ENCODE measurements around the gene BICD1.
"Not testable (repeated sequence)": the region's sequence is repeated elsewhere in the genome, so short reads cannot be mapped to it uniquely, and the experiment has no call there.

Gene BICD1

DNA sequence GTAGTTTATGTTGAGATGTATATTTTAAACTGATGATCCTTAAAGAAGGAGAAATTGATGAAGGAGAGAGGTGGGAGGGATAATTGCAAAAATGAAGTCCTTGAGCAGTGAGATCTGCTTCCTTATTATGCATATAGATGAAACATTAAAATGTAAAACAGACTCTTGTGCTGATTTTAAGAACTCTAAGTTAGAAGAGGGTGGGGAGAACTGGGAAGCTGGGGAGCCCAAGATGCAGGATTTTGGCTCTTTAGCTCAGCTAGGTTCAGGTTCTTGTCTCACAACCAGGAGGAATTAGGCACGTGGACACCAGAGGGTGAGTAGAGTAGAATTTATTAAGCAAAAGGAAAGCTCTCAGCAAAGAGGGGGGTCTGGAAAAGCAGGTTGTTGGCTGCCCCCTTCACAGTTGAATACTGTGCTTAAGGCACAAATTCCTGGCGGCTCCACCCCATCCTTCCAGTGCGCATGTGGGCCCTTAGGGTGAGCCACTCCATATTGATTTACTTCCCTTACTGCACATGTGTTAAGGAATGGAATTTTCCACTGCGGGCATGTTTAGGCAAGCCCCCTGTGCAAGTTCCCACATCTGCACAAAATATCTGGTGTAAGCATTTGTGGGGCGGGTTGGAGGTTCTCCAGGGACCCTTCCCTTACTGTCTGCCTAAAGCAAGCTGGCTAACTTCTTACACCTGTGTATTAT is 141.9 kb downstream of the BICD1 start:
- DNase-seq (ENCODE audit: low spot score), result no peak

DNA sequence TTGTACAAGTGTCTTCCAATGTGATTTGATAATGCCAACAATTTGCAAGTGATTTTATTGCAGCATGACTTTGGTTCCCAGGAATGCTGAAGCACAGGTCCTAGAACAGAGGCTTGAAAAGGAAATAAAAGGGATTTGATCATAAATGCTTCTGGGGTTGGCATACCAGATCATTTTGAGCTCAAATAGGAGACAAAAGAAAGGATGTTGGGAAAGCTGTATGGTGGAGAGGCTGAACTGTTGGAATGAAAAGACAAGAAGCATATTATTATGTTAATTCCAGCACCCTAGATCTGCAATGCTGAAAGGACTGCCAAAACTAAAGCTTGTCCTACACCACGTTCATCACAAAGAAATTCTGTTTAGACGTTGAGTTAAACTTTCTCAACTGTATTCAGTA is 143.1 kb downstream of the BICD1 start:
- DNase-seq (ENCODE audit: low spot score), result no peak

DNA sequence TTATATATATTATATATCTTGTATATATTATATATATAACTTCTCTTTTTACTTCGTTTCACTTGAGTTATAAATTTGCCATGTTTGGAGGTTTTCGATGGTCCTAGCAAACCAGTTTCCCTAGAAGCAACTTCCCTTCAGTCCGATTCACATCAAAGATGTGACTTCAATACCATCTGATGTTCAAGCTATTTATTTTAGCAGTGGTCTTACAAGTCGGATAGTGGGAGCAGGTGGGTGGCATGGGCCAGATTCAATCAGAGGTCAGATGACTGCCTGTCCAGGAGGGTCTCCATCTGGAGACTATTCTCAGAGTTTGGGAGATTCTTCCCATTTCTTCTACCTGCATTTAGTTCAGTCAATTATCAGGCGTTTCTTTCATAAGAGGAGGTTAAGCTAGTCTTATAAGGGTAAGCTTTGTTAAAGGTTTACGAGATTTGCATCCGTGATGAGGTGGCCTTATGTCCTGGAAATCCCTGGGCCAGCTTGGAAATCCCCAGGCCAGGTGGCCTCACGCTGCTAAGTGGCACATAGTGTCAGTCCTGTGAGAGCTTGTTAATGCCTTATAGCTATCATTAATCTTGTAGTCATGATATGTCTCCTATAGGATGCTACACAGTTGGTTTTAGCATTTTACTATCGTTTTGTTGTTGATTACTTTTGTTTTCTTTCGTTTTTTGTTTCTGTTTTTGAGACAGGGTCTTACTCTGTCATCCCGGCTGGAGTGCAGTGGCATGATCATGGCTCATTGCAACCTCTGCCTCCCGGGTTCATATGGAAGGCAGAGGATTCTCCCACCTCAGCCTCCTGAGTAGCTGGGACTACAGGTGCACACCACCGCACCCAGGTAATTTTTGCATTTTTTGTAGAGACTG is 145.8 kb downstream of the BICD1 start:
- no peak for DNase-seq (ENCODE audit: low spot score)

DNA sequence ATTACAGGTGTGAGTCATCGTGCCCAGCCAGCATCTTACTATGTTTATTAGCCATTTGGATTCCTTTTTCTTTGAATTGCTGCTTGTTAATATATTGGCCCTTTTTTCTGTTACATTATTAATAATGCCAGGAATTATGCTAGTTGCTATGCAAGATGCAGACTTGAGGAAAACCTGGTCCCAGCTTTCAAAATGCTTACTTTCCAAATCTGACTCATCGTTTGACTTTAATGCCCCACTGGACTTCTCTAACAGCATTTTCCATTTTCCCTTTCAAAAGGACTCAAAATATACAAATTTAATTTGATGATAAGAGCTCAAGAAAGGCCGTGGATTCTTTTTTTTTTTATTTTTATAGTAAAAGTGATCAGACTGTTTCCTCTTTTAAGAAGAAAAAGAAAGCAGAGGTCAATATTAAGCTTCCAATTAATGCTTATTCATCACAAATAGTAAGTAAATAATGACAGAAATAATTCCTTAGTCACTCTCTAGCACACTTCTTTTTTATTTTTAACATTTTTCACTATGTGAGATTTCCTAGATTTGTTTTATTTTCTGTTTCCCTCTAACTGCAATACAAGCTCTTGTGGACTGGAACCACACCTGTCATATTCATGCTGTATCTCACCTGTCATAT is 146.6 kb downstream of the BICD1 start:
- no peak for DNase-seq (ENCODE audit: low spot score)

DNA sequence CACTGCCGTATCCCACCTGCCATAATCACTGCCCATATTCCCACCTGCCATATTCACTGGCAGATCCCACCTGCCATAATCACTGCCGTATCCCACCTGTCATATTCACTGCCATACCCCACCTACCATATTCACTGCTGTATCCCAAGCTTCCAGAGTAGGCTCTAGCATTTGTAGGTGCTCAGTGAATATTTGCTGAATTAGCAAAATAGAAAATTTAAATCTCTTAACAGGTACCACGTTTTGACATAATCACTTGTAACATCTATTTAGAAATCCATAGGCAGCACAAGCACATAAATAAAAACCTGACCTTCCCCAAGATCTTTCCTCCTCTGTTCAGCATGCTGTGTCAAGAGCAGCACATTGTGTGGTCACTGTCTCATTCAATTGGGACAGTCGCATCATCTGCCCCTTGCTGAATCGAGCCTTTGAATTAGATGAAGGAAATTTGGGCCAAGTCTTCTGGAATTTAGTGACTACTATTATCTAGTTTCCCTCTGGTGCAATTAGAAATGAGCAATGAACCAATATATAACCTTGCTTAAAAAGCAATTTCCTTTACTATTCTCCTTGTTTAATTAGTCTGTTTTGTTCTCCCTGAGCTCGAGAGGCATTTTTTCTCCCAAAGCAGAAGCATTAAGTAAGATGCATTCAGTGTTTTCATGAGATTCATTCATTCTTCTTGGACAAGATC is 147.8 kb downstream of the BICD1 start:
- DNase-seq (ENCODE audit: low spot score), result no peak

DNA sequence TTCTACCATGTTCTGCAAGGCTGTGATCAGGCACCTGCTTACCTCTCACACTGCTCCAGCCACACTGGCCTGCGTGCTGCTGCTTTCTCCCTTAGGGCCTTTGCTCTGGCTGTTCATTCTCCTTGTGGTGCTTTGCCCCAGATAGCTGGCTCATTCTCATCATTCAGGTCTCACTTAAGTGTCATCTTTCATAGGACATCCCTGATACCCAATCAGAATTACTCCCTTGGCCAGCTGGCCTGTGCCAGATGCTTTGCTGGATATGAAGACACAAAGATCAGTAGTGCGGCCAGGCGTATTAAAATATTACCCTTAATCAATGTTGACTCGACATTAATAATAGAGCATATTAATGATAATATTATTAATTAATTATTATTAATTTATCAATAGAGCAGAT is 148.9 kb downstream of the BICD1 start:
- no peak for DNase-seq (ENCODE audit: low spot score)

DNA sequence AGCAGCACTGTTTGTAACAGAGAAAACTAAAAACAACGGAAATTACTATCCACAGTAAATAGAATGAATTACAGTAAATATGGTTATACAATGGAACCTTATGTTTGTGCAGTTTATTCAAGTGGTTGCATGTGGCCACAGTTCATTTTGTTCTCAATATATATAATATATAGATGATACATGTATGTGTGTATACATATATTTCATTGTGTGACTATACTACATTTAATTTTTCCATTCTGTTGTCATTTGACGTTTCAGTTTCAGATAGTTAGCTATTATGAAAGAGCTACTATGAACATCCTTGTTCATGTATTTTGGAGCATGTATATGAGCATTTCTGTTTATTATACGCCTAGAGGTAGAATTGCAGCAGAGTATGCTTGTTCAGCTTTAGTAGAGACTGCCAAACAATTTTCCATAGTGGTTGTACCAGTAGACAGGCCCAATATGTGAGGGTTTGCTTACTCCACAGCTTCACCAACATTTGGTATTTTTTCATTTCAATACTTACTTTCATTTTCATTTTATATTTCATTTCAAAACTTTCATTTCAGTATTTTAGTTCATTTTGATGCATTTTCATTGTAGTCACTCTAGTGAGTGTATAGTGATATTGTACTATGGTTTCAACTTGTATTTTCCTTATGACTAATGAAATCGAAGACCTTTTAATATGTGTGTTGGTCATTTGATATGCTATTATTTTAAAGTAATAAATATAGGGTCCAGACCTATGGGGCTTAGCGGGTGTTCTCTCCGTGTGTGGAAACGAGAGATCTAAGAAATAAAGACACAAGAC is 151.2 kb downstream of the BICD1 start:
- no peak for DNase-seq (ENCODE audit: low spot score)

DNA sequence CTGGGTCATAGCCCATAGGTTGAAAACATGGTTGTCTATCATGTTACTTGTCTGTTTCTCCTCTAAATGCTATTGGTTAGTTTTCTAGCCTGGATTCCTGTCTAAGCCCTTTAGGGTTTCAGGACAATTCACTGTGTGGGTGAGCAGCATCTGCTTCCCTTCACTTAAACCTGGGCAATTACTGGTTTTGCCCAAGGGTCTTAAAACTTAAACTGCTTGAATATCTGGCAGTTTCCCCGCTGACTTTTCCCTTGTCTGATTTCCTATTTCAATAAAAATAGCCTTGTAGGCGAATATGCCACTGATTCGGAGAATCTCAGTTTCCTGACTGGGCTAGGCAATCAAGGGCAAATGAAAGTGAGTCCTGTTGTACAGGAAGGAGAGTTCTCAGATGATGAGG is 154.0 kb downstream of the BICD1 start:
- no peak for DNase-seq (ENCODE audit: low spot score)

DNA sequence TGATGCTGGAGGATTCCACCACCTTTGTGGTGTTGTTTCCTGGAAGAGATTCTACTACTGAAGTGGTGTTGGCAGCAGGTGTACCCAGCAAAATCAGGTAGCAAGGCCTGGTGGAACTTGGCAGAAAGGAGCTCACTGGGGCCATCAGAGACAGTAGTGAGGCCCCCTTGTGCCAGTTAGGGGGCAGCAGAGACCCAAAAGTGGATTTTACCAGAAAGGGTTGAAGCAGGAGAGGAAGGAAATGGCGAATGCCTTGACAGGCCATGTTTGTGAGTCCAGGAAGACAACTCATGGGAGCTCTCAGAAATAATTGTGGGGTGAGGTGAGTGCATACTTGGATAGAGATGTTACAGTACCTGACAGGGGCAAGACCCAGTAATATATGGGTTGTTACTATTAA is 155.0 kb downstream of the BICD1 start:
- DNase-seq (ENCODE audit: low spot score), result peak; percentile 41

DNA sequence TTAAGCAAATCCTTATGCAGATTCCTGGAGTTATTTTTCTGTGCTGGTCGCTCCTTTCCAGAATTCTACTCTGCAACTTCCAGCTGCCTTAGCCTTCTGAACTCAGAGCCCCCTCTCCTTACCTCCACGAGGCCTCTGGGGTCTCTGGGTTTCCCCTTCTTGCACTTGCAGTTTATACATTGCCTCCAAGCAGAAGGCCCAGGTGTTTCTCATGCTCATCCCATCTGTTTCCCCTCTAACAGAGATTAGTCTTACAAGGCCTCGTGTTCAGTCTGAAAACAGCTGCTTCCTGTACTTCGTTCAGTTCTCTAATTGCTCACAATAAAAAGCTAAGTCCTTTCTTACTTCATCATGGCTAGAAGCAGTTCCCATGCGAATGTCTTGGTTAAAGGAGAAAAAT is 158.3 kb downstream of the BICD1 start:
- DNase-seq (ENCODE audit: low spot score), result peak; percentile 36

DNA sequence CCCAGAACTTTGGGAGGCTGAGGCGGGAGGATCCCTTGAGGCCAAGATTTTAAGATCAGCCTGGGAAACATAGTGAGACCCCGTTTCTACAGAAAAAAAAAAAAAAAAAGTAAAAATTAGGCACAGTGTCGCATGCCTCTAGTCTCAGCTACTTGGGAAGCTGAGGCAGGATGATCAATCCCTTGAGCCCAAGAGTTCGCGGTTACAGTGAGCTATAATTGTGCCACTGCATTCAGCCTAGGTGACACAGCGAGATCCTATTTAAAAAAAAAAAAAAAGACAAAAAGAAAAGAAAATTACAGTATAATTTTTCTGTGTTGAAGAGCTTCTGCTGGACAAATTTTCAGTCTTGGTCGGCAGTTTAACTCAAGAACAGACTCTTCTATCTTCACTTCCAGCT is 158.8 kb downstream of the BICD1 start:
- no peak for DNase-seq (ENCODE audit: low spot score)

DNA sequence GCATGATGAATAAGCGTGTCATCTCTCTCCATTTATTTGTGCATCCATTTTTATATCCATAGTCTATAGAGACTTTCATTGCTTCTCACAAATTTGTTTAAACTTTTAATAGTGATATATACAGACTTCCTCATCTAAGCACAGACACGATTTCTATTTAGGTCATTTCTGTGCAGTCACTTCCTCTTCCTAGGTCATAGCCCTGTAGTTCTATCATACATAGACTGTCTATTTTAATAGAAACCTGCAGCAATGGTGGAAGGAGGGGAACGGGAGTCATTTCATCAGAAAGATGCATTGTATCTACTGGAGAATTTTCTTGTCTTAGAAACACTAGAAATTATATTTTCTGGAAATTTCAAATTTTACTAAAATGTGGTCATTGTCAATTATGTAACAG is 159.3 kb downstream of the BICD1 start:
- no peak for DNase-seq (ENCODE audit: low spot score)

DNA sequence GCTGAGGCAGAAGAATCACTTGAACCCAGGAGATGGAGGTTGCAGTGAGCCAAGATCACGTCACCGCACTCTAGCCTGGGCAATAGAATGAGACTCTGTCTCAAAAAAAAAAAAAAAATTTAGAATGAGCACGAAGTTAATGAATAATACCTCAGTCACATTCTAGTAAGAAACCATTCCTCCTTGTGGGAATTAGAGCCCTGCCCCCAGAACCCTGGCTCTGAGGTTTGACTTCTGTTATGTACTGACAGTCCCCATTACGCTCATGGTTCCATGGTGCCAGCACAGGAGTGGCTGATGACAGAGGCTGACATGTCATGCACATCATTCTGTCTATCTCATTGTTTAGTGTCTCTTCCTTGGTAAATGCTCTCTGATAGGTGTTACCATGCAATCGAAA is 160.1 kb downstream of the BICD1 start:
- no peak for DNase-seq (ENCODE audit: low spot score)

DNA sequence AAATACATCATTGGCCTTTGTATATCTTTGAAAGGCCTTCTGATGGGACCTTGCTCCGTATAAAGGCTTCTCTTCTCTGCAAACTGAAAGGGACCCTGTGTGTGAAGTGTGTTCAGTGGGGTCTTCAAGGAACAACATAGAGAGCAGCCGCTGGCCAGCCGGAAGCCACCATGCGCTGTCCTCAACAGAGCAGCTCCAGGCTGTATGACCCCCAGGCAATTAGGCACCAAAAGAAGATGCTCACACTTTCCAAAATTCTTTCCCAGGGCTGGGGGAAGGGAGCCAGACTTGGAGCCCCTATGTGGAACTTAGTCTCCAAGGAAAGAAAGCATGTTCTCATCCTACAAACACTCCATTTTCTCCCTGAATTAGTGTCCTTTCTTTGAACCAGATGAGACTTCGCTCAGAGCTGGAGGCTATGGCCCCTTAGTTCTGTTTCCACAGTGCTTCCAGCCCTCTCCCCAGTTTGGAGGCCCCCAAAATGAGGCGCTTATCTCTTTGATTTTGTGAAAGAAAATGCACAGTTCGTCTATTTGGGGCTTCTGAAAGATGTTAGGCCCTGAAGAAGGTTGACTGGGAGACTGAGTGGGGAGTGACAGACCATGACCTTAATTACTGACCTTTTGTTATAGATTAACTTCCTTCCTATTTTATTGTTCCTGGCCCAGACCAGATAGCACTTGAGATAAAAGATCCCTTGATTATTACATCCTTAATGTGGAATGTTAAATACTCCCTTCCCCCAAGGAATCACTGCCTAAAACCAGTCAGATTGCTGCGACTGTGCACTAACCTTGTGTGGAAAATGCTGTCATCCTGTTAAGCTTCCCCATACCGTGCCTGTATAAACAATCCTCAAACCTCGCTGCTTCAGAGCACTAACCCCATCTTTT is 164.4 kb downstream of the BICD1 start:
- peak; percentile 26 for DNase-seq (ENCODE audit: low spot score)

DNA sequence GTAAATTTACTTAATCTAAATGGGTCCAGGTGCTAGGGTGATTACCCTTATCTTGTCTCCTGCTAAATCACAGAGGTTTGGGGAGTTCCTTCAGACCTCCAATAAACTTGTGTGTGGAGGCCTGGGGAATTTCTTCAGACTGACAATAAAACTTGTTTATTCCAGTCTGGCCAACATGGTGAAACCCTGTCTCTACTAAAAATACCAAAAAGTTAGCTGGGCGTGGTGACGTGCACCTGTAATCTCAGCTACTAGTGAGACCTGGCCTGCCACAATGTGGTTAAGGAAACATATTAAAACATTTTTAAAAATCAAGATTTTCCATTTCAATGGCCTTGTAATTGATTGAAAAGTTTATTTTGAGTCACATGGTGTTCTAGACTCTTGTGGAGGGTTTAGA is 165.8 kb downstream of the BICD1 start:
- no peak for DNase-seq (ENCODE audit: low spot score)

DNA sequence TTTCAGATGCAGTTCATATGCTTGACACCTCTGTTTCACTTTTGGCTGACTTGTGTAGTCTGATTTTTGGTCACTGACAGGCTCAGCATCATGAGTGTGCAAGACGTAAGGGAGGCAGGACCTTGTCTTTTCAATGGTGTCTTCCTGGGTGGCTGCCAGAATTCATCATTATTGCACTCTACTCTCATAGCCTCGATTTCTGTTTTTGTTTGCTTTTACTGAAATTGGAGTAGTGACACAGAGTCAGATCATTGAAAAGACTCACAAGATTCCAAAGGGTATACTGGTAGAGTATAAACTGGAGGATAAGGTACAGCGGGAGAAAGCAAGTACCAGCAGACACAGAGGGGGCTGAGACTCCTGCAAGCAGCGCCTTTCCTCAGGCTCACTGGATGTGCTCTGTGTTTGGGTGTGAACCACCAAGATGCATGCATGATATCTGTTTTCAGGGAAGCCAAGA is 166.4 kb downstream of the BICD1 start:
- no peak for DNase-seq (ENCODE audit: low spot score)

DNA sequence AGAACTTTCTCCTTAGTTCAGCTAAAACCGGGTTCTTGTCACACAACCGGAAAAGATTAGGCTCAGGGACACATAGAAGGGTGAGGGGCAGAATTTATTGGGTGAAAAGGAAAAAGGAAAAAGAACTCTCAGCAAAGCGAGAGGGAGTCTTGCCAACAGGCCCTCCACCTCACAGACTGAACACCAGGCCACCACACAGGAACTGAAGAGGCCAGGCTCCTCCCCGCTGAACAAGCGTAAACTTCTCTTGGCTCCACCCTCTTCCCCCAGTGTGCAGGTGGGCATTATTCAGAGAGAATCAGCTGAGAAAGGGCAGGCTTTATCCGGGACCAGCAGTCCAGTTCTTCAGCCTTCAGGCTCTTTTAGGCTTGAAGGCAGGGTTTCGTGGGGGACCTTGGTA is 167.1 kb downstream of the BICD1 start:
- no peak for DNase-seq (ENCODE audit: low spot score)

DNA sequence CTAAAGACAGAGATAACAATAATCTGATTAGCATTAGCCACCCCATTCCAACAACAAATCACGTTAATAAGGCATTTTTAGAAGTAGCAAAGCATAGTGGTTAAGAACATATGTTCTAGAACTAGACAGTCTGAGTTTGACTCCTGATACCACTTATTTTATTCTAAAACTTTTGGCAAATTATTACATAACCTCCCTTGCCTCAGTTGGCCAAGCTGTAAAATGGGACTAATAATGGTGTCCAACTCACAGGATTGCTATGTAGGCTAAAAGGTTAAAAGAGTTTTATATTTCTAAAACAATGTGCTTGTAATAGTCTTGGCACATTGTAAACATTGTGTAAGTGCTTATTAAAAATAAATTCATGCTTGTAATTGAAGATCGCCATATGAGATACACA is 168.0 kb downstream of the BICD1 start:
- no peak for DNase-seq (ENCODE audit: low spot score)

DNA sequence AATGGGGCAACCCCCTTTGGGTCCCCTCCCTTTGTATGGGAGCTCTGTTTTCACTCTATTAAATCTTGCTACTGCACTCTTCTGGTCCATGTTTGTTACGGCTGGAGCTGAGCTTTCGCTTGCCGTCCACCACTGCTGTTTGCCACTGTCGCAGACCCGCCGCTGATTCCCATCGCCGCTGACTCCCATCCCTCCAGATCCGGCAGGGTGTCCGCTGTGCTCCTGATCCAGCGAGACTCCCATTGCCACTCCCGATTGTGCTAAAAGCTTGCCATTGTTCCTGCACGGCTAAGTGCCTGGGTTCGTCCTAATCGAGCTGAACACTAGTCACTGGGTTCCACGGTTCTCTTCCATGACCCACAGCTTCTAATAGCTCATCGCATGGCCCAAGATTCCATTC is 168.9 kb downstream of the BICD1 start:
- DNase-seq (ENCODE audit: low spot score), result not testable (repeated sequence)

DNA sequence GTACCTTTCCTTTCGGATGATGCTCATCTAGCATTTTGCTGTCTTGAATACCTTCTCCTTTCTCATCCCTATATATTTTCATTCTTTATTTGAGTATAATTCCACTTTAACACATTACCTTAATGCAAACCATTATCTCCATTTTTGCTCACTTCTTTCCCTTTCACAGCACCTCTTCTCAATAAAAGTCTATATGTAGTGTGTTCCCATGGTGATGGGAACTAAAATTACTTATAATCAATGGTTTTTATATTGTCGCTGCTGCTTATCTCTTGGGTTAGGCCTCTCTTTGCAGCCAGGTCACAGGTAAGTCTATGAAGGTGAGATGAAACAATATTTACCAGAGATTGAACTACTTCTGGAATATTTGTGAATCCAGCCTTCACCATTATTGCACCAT is 171.1 kb downstream of the BICD1 start:
- no peak for DNase-seq (ENCODE audit: low spot score)

DNA sequence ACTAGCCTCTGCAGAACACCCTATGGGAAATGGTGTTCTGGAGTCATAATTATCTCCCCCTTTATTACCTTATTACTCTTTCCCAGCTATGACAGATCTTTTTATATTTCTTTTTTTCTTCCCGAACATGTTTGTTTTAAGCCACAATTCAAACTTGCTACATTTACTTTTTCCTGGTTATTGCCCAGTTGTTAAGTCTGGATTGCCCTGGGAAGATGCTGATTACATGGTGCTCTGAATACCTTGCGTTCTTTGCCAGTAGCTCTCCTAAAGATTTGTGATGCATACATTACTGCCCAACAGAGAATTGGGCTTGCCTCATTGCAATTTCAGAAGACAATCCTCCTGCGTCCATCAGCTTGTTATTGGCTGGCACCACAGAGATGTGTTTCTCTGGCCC is 174.5 kb downstream of the BICD1 start:
- DNase-seq (ENCODE audit: low spot score), result no peak

Measured in kidney capillary endothelial cell (primary cell).